HG03097 (cell line): ENCODE data around the gene CAMKMT.
"Not testable (repeated sequence)": the region's sequence is repeated elsewhere in the genome, so short reads cannot be mapped to it uniquely, and the experiment has no call there.

Source experiments
- ATAC-seq: cut with Tn5 transposase; IDR thresholded peaks from one replicate; pipeline ENCODE4 v1.9.1; 2021; ENCODE audit not compliant: unreplicated experiment, low FRiP score

Gene CAMKMT

GRCh38 chr2:44358503-44358902 lies 3.2 kb upstream of the CAMKMT start:
- ATAC-seq: no peak

GRCh38 chr2:44360749-44361329 lies 908 bp upstream of the CAMKMT start:
- ATAC-seq: peak; percentile 3

- ATAC-seq: peak; percentile 15
Measured at GRCh38 chr2:44362207-44363015, 664 bp downstream of the CAMKMT start.

GRCh38 chr2:44364604-44365003 lies 2.9 kb downstream of the CAMKMT start:
- ATAC-seq: no peak

GRCh38 chr2:44367591-44367990 lies 5.8 kb downstream of the CAMKMT start:
- no peak for ATAC-seq

GRCh38 chr2:44369392-44369791 lies 7.6 kb downstream of the CAMKMT start:
- ATAC-seq: no peak

- no peak for ATAC-seq
Measured at GRCh38 chr2:44371445-44371844, 9.7 kb downstream of the CAMKMT start.

- ATAC-seq: no peak
Measured at GRCh38 chr2:44372246-44372645, 10.5 kb downstream of the CAMKMT start.

- ATAC-seq: no peak
Measured at GRCh38 chr2:44377486-44377885, 15.7 kb downstream of the CAMKMT start.

- not testable (repeated sequence) for ATAC-seq
Measured at GRCh38 chr2:44385226-44385625, 23.5 kb downstream of the CAMKMT start.

- no peak for ATAC-seq
Measured at GRCh38 chr2:44388877-44389276, 27.1 kb downstream of the CAMKMT start.

GRCh38 chr2:44389895-44390294 lies 28.1 kb downstream of the CAMKMT start:
- ATAC-seq: no peak

GRCh38 chr2:44392338-44392943 lies 30.7 kb downstream of the CAMKMT start:
- no peak for ATAC-seq

GRCh38 chr2:44397447-44398175 lies 35.9 kb downstream of the CAMKMT start:
- ATAC-seq: no peak

- ATAC-seq: no peak
Measured at GRCh38 chr2:44398243-44398897, 36.6 kb downstream of the CAMKMT start.

- ATAC-seq: no peak
Measured at GRCh38 chr2:44420725-44421124, 59.0 kb downstream of the CAMKMT start.

GRCh38 chr2:44424211-44424610 lies 62.5 kb downstream of the CAMKMT start:
- no peak for ATAC-seq

GRCh38 chr2:44429034-44429433 lies 67.3 kb downstream of the CAMKMT start:
- ATAC-seq: no peak

- ATAC-seq: no peak
Measured at GRCh38 chr2:44430342-44430741, 68.6 kb downstream of the CAMKMT start.

GRCh38 chr2:44433895-44434294 lies 72.1 kb downstream of the CAMKMT start:
- no peak for ATAC-seq

- no peak for ATAC-seq
Measured at GRCh38 chr2:44441200-44441599, 79.5 kb downstream of the CAMKMT start.
